ENCODE measurements around the gene HOXA4. TPM values are rescaled to one million over a fixed set of nuclear protein-coding genes. Genes with fewer than 3 reads are reported as not detected.

Gene HOXA4
- total RNA-seq, 2 experiments from 2014 or later, result 0.25 TPM; not detected in 1

- POLR2A ChIA-PET, result interaction anchor here (0.8 to 0.9 kb wide), 2 partner anchors 13 to 14 kb away, joined by 3 to 4 read pairs; partner anchors contain the start of gene HOXA9
- DNase-seq (no peak), ATAC-seq (no peak)
- Mint-ChIP-seq H3K4me3 (peak within 1 kb of the TSS; percentile 59), H3K9me3 (no peaks in the 10 kb centered on the region), H3K27me3 (peaks cover 85% of the 10 kb centered on the region), H3K27ac (no peak within 1 kb of the TSS), H3K4me1 (ENCODE audit: low read depth) (peaks cover 42% of the 10 kb centered on the region), H3K36me3 (ENCODE audit: low read depth) (no peaks in the 10 kb centered on the region)
- intact Hi-C loops (cut with micrococcal nuclease), result no loop called here
- CTCF ChIA-PET, result interaction anchor here (1.0 to 6.2 kb wide), 6 partner anchors 10 to 469 kb away, joined by 3 to 63 read pairs (median 4); no protein-coding TSS in a partner anchor
- TF ChIP-seq, protein P1, sequence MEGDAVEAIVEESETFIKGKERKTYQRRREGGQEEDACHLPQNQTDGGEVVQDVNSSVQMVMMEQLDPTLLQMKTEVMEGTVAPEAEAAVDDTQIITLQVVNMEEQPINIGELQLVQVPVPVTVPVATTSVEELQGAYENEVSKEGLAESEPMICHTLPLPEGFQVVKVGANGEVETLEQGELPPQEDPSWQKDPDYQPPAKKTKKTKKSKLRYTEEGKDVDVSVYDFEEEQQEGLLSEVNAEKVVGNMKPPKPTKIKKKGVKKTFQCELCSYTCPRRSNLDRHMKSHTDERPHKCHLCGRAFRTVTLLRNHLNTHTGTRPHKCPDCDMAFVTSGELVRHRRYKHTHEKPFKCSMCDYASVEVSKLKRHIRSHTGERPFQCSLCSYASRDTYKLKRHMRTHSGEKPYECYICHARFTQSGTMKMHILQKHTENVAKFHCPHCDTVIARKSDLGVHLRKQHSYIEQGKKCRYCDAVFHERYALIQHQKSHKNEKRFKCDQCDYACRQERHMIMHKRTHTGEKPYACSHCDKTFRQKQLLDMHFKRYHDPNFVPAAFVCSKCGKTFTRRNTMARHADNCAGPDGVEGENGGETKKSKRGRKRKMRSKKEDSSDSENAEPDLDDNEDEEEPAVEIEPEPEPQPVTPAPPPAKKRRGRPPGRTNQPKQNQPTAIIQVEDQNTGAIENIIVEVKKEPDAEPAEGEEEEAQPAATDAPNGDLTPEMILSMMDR (IDR thresholded peaks at IDR 0.05), result no peak
Observed at GRCh38 chr7:27151931-27152815, 21.6 kb upstream of the HOXA4 start, which contains the start of gene HOXA3. HOXA3 (minus strand) TSS chr7:27152583; CDS start chr7:27110640, 41,943 bp downstream.

GRCh38 chr7:27151341-27151930, 20.9 kb upstream of the HOXA4 start:
- intact Hi-C loops (cut with micrococcal nuclease), result no loop called here
- Mint-ChIP-seq H3K27me3 (peaks cover 87% of the 10 kb centered on the region), H3K4me1 (ENCODE audit: low read depth) (peaks cover 38% of the 10 kb centered on the region), H3K27ac (no peak overlapping the region), H3K9me3 (no peaks in the 10 kb centered on the region), H3K4me3 (peak overlapping the region; percentile 59), H3K36me3 (ENCODE audit: low read depth) (no peaks in the 10 kb centered on the region)
- CTCF ChIA-PET, result interaction anchor here (0.8 to 6.2 kb wide), 13 partner anchors 10 to 469 kb away, joined by 3 to 63 read pairs (median 6); no protein-coding TSS in a partner anchor
- POLR2A ChIA-PET, result no interaction called here
- ATAC-seq (no peak), DNase-seq (no peak)
- TF ChIP-seq, protein P1 (IDR thresholded peaks at IDR 0.05), result no peak

- no peak overlapping the region for H3K27ac Mint-ChIP-seq
- ChIA-PET CTCF (interaction anchor here (0.7 to 6.2 kb wide), 28 partner anchors 8 to 889 kb away, joined by 3 to 63 read pairs (median 4); no protein-coding TSS in a partner anchor), POLR2A (no interaction called here)
- peaks cover 88% of the 10 kb centered on the region for H3K27me3 Mint-ChIP-seq
- peaks cover 33% of the 10 kb centered on the region for H3K4me1 Mint-ChIP-seq (ENCODE audit: low read depth)
- H3K36me3 Mint-ChIP-seq (ENCODE audit: low read depth), result no peaks in the 10 kb centered on the region
- TF ChIP-seq, protein P1 (IDR thresholded peaks at IDR 0.05), result peak; percentile 93
- ATAC-seq (peak; percentile 87), DNase-seq (peak; percentile 75)
- no peaks in the 10 kb centered on the region for H3K9me3 Mint-ChIP-seq
- peak overlapping the region; percentile 59 for H3K4me3 Mint-ChIP-seq
- intact Hi-C loops (cut with micrococcal nuclease), result no loop called here
Observed at GRCh38 chr7:27150568-27151340, 20.2 kb upstream of the HOXA4 start.

GRCh38 chr7:27149842-27150567, 19.4 kb upstream of the HOXA4 start:
- Mint-ChIP-seq H3K4me1 (ENCODE audit: low read depth) (peaks cover 27% of the 10 kb centered on the region), H3K4me3 (peak overlapping the region; percentile 59), H3K9me3 (no peaks in the 10 kb centered on the region), H3K27me3 (peaks cover 83% of the 10 kb centered on the region), H3K27ac (no peak overlapping the region), H3K36me3 (ENCODE audit: low read depth) (no peaks in the 10 kb centered on the region)
- ATAC-seq (no peak), DNase-seq (no peak)
- ChIA-PET CTCF (interaction anchor here (0.6 to 6.2 kb wide), 30 partner anchors 9 to 890 kb away, joined by 3 to 63 read pairs (median 3); no protein-coding TSS in a partner anchor), POLR2A (no interaction called here)
- intact Hi-C loops (cut with micrococcal nuclease), result no loop called here
- TF ChIP-seq, protein P1 (IDR thresholded peaks at IDR 0.05), result no peak
